Mucosa of rectum (tissue), 2 donors: ENCODE data around the gene SH3D21.

ENCODE experiments used
- H3K27ac ChIP-seq, 2 donors: one replicate each; pipeline ENCODE4 v1.7.0; 2013; ENCODE audit warnings: inconsistent platforms in 2 of 2, low read depth in 2 of 2, low read length in 2 of 2
- H3K27me3 ChIP-seq, 2 donors: one replicate each; pipeline ENCODE4 v1.7.0; 2013; ENCODE audit warnings: low read length in 2 of 2; ENCODE audit not compliant: control insufficient read depth in 2 of 2, insufficient read depth in 2 of 2
- H3K36me3 ChIP-seq, 2 donors: one replicate each; pipeline ENCODE4 v1.7.0; 2013; ENCODE audit warnings: low read length in 2 of 2; ENCODE audit not compliant: control insufficient read depth in 2 of 2, insufficient read depth in 2 of 2
- H3K4me1 ChIP-seq, 2 donors: one replicate each; pipeline ENCODE4 v1.7.0; 2013; ENCODE audit warnings: low read length in 2 of 2, mild to moderate bottlenecking in 1 of 2; ENCODE audit not compliant: control insufficient read depth in 2 of 2, insufficient read depth in 2 of 2
- H3K4me3 ChIP-seq, 2 donors: one replicate each; pipeline ENCODE4 v1.7.0; 2013; ENCODE audit warnings: low read length in 2 of 2
- H3K9ac ChIP-seq, 2 donors: one replicate each; pipeline ENCODE4 v1.7.0; 2013; ENCODE audit warnings: low read length in 2 of 2, low read depth in 1 of 2, mild to moderate bottlenecking in 1 of 2
- H3K9me3 ChIP-seq, 2 donors: one replicate each; pipeline ENCODE4 v1.7.0; 2013; ENCODE audit warnings: low read length in 2 of 2; ENCODE audit not compliant: control insufficient read depth in 2 of 2
- donor health status: healthy.
- donor health status: Normal muscosa, but diverticular disease.

The SH3D21 gene

GRCh38 chr1:36301220-36301619, 4.9 kb upstream of the SH3D21 start:
- Histone ChIP-seq H3K27me3 (no peaks in the 10 kb centered on the region), H3K4me3 (no peak overlapping the region), H3K27ac (peak overlapping the region; percentile 62 to 82), H3K4me1 (peaks cover 18 to 28% of the 10 kb centered on the region in 2 donors), H3K9ac (no peak overlapping the region), H3K36me3 (peaks cover 36 to 53% of the 10 kb centered on the region in 2 donors), H3K9me3 (no peaks in the 10 kb centered on the region)

DNA sequence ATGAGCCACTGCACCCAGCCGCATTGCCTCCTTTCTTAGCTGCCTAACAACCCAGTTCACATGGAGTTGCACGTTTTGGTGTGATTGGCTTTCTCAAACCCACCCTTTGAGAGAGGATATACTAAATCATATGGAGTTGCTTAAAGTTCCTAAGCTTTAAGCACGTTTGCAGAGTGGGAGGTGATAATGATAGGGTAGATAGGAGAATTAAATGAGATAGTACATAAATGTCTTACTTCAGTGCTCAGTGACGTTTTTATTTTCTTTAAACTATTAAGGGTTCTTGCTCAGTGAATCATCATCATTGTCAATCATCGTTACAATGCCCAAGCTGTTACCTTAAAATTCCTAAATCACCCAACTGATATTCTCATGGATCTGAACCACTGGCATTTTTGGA, 2.9 kb upstream of the SH3D21 start:
- no peaks in the 10 kb centered on the region for H3K27me3 ChIP-seq
- no peaks in the 10 kb centered on the region for H3K9me3 ChIP-seq
- H3K9ac ChIP-seq = no peak overlapping the region
- no peak overlapping the region for H3K4me3 ChIP-seq
- peaks cover 18 to 23% of the 10 kb centered on the region in 2 donors for H3K4me1 ChIP-seq
- H3K36me3 ChIP-seq = peaks cover 31 to 42% of the 10 kb centered on the region in 2 donors
- H3K27ac ChIP-seq = no peak overlapping the region

- H3K9ac ChIP-seq = no peak overlapping the region
- H3K27ac ChIP-seq = no peak overlapping the region
- peaks cover 18 to 23% of the 10 kb centered on the region in 2 donors for H3K4me1 ChIP-seq
- no peak overlapping the region for H3K4me3 ChIP-seq
- H3K9me3 ChIP-seq = no peaks in the 10 kb centered on the region
- no peaks in the 10 kb centered on the region for H3K27me3 ChIP-seq
- peaks cover 26 to 36% of the 10 kb centered on the region in 2 donors for H3K36me3 ChIP-seq
Measured at GRCh38 chr1:36303650-36304360, 2.4 kb upstream of the SH3D21 start.

GRCh38 chr1:36304521-36304920, 1.6 kb upstream of the SH3D21 start:
- H3K27ac ChIP-seq = no peak overlapping the region

GRCh38 chr1:36304970-36305914, 926 bp upstream of the SH3D21 start:
- Histone ChIP-seq H3K4me1 (peaks cover 18 to 20% of the 10 kb centered on the region in 2 donors), H3K4me3 (no peak overlapping the region), H3K27ac (peak overlapping the region; percentile 89 to 90), H3K9ac (peak overlapping the region in 1 of 2 donors; percentile 85), H3K36me3 (peaks cover 26 to 35% of the 10 kb centered on the region in 2 donors), H3K9me3 (no peaks in the 10 kb centered on the region), H3K27me3 (no peaks in the 10 kb centered on the region)

More at GRCh38 chr1:36304521-36304920, 1.6 kb upstream of the SH3D21 start:
- Histone ChIP-seq H3K9me3 (no peaks in the 10 kb centered on the region), H3K9ac (no peak overlapping the region), H3K27me3 (no peaks in the 10 kb centered on the region), H3K36me3 (peaks cover 26 to 35% of the 10 kb centered on the region in 2 donors), H3K4me1 (peaks cover 18 to 23% of the 10 kb centered on the region in 2 donors), H3K4me3 (no peak overlapping the region)

DNA sequence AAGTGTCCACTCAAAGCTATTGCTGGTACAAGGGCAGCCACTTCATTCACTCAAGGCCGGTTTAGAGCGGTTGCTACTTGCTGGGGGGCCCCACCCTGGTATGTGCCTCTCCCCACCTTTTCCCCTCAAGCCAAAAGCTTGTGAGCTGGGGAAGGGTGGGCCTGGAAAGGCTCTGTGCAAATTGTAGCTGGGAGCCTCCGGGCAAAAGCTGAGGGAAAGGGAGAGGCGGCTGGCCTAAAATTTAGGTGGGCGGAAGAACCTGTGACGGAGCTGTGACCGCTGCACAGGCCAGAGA, 306 bp upstream of the SH3D21 start:
- Histone ChIP-seq H3K4me1 (peaks cover 13% of the 10 kb centered on the region in 2 donors), H3K27me3 (no peaks in the 10 kb centered on the region), H3K36me3 (peaks cover 22 to 29% of the 10 kb centered on the region in 2 donors), H3K4me3 (peak overlapping the region in 1 of 2 donors; percentile 77), H3K9ac (peak overlapping the region; percentile 74 to 85), H3K27ac (peak overlapping the region; percentile 89 to 90), H3K9me3 (no peaks in the 10 kb centered on the region)

GRCh38 chr1:36306902-36307456, 811 bp downstream of the SH3D21 start:
- no peaks in the 10 kb centered on the region for H3K27me3 ChIP-seq
- no peaks in the 10 kb centered on the region for H3K9me3 ChIP-seq
- H3K36me3 ChIP-seq = peaks cover 11 to 18% of the 10 kb centered on the region in 2 donors
- H3K27ac ChIP-seq = peak overlapping the region; percentile 89 to 90
- peak overlapping the region; percentile 74 to 85 for H3K9ac ChIP-seq
- peak overlapping the region; percentile 77 to 85 for H3K4me3 ChIP-seq
- peaks cover 13% of the 10 kb centered on the region in 2 donors for H3K4me1 ChIP-seq

DNA sequence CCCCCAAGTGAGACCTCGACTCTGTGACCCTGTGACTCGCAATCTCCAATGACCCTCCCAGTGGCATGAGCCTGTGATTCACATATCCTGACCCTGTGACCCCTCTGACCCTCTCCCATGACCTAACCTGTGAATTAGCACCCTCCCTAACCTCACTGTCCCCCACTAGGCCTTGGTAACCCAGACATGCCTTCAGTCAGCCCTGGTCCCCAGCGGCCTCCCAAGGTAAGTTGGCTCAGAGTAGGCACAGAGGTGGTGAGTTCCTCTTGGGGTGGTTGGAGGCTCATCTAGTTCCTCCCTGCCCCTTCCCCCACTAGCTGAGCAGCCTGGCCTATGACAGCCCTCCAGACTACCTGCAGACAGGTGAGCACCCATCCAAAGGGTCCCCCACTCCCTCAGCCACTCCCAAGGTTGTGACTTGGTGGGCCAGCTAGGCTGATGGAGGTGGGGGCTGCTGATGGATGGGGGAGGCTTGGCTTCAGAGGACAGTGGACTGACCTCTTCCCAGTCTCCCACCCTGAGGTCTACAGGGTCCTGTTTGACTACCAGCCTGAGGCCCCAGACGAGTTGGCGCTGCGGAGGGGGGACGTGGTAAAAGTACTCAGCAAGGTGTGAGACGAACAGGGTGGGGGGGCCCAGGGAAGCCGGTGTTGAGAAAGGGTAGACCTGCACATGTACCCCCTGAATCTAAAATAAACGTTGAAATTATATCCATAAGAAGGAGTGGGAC, 1.6 kb downstream of the SH3D21 start:
- H3K9me3 ChIP-seq = no peaks in the 10 kb centered on the region
- no peak overlapping the region for H3K9ac ChIP-seq
- peaks cover 13% of the 10 kb centered on the region in 2 donors for H3K4me1 ChIP-seq
- H3K27me3 ChIP-seq = no peaks in the 10 kb centered on the region
- no peak overlapping the region for H3K27ac ChIP-seq
- peak overlapping the region; percentile 77 to 85 for H3K4me3 ChIP-seq
- H3K36me3 ChIP-seq = peaks cover 5 to 10% of the 10 kb centered on the region in 2 donors

GRCh38 chr1:36309397-36309796, 3.2 kb downstream of the SH3D21 start:
- H3K9me3 ChIP-seq = no peaks in the 10 kb centered on the region
- H3K4me1 ChIP-seq = peaks cover 13% of the 10 kb centered on the region in 2 donors
- H3K4me3 ChIP-seq = no peak overlapping the region
- H3K9ac ChIP-seq = no peak overlapping the region
- peaks cover 0 to 2% of the 10 kb centered on the region in 2 donors for H3K36me3 ChIP-seq
- no peaks in the 10 kb centered on the region for H3K27me3 ChIP-seq
- no peak overlapping the region for H3K27ac ChIP-seq
